H1 (cell line): ENCODE data around the gene DERL3. TPM values are rescaled to one million over a fixed set of nuclear protein-coding genes. Genes with fewer than 3 reads are reported as not detected.

Experiments used
- CTCF ChIA-PET: fragments of 300-600 bp; sonication (Branson Sonifier 250); formaldehyde crosslinking; loops from one replicate; lab custom pipeline; 2021; ENCODE audit not compliant: partially characterized antibody; lab: Charles Lee
- POLR2A ChIA-PET: fragments of 300-600 bp; sonication (Branson Sonifier 250); formaldehyde crosslinking; loops from one replicate; lab custom pipeline; 2021; ENCODE audit warnings: inconsistent platforms; ENCODE audit not compliant: partially characterized antibody; lab: Charles Lee
- DNase-seq, 2 experiments: peaks; one replicate each; pipeline versions ENCODE4 v3.0.0 to v3.0.0-alpha.2; 2010 to 2022; ENCODE audit warnings: low spot score in 2 of 2, low read depth in 1 of 2, mixed read lengths in 1 of 2
- FAIRE-seq: peaks from 2 replicates; lab custom pipeline; 2011; peaks lifted over from hg19 to GRCh38; lab: Jason Lieb, UNC
- H2AFZ ChIP-seq: 2 replicates; pipeline ENCODE4 v1.8.1; 2012; ENCODE audit warnings: low read length, inconsistent platforms
- H2AK5ac ChIP-seq: 2 replicates; pipeline ENCODE4 v1.6.1; 2013; ENCODE audit warnings: low read depth, low read length
- H2BK120ac ChIP-seq: replicated peaks from 2 replicates; pipeline ENCODE3; 2013; ENCODE audit warnings: low read depth, low read length, inconsistent platforms
- H2BK12ac ChIP-seq: 2 replicates; pipeline ENCODE4 v1.6.1; 2013; ENCODE audit warnings: low read depth, low read length
- H2BK15ac ChIP-seq: 2 replicates; pipeline ENCODE4 v1.6.1; 2013; ENCODE audit warnings: low read length
- H2BK20ac ChIP-seq: 2 replicates; pipeline ENCODE4 v1.6.1; 2013; ENCODE audit warnings: low read length
- H2BK5ac ChIP-seq: 2 replicates; pipeline ENCODE4 v1.6.1; 2013; ENCODE audit warnings: low read depth, low read length
- H3K14ac ChIP-seq: 2 replicates; pipeline ENCODE4 v1.6.1; 2013; ENCODE audit warnings: inconsistent platforms; ENCODE audit not compliant: insufficient read length
- H3K18ac ChIP-seq: 2 replicates; pipeline ENCODE4 v1.6.1; 2013; ENCODE audit warnings: low read length; ENCODE audit errors: extremely low read depth
- H3K23ac ChIP-seq: 2 replicates; pipeline ENCODE4 v1.6.1; 2013; ENCODE audit warnings: inconsistent platforms; ENCODE audit not compliant: insufficient read length
- H3K23me2 ChIP-seq: 2 replicates; pipeline ENCODE4 v1.6.1; 2013; ENCODE audit warnings: low read depth, low read length
- H3K27ac ChIP-seq: 2 replicates; pipeline ENCODE4 v1.6.1; 2011; ENCODE audit warnings: low read depth, low read length, inconsistent platforms
- H3K27me3 ChIP-seq, 4 experiments: replicated peaks in 1 of 4; 1 replicate in 1 of 4; 2 replicates in 3 of 4; pipeline versions ENCODE4 v1.6.1 to v1.8.1; 2011 to 2013; ENCODE audit warnings: low read length in 3 of 4, mild to moderate bottlenecking in 3 of 4, inconsistent platforms in 2 of 4, mixed read lengths in 2 of 4, moderate library complexity in 1 of 4; ENCODE audit not compliant: control insufficient read depth in 3 of 4, insufficient read depth in 3 of 4; ENCODE audit errors: extremely low read depth in 1 of 4
- H3K36me3 ChIP-seq, 4 experiments: 2 replicates each; pipeline versions ENCODE4 v1.6.1 to v1.8.1; 2011 to 2013; ENCODE audit warnings: mild to moderate bottlenecking in 4 of 4, low read length in 3 of 4, moderate library complexity in 2 of 4, control low read depth in 1 of 4, inconsistent platforms in 1 of 4; ENCODE audit not compliant: insufficient read depth in 4 of 4, control insufficient read depth in 2 of 4
- H3K4ac ChIP-seq: replicated peaks from 2 replicates; pipeline ENCODE3; 2013; ENCODE audit warnings: low read length, low read depth, mixed read lengths, inconsistent platforms; ENCODE audit not compliant: insufficient read length
- H3K4me1 ChIP-seq, 4 experiments: replicated peaks in 1 of 4; 1 replicate in 1 of 4; 2 replicates in 3 of 4; pipeline versions ENCODE4 v1.6.1 to v1.8.1; 2011 to 2013; ENCODE audit warnings: low read length in 3 of 4, inconsistent platforms in 2 of 4, mixed read lengths in 1 of 4; ENCODE audit not compliant: insufficient read depth in 4 of 4, control insufficient read depth in 3 of 4
- H3K4me2 ChIP-seq, 2 experiments: 2 replicates each; pipeline versions ENCODE4 v1.6.1 to v1.8.1; 2011 to 2013; ENCODE audit warnings: low read depth in 2 of 2, low read length in 2 of 2, control low read depth in 1 of 2, inconsistent platforms in 1 of 2, mild to moderate bottlenecking in 1 of 2; ENCODE audit not compliant: insufficient read depth in 1 of 2
- H3K4me3 ChIP-seq, 4 experiments: fragments of 200-600, 300-600 bp in 1 of 4; sonication (generic), shearing (Covaris generic), sonication (Bioruptor Twin) in 1 of 4; 2 replicates each; pipeline versions ENCODE4 v1.5.1 to v1.8.1; 2011 to 2016; ENCODE audit warnings: low read length in 4 of 4, low read depth in 3 of 4, control low read depth in 2 of 4, inconsistent platforms in 2 of 4, mild to moderate bottlenecking in 2 of 4, mixed read lengths in 1 of 4, moderate library complexity in 1 of 4; ENCODE audit not compliant: insufficient read depth in 2 of 4; ENCODE audit errors: extremely low read depth in 1 of 4
- H3K56ac ChIP-seq: replicated peaks from 2 replicates; pipeline ENCODE3; 2013; ENCODE audit warnings: low read depth, mild to moderate bottlenecking, mixed read lengths, low read length, inconsistent platforms; ENCODE audit not compliant: insufficient read length
- H3K79me1 ChIP-seq: 2 replicates; pipeline ENCODE4 v1.6.1; 2013; ENCODE audit warnings: low read depth, low read length, control low read depth
- H3K79me2 ChIP-seq, 2 experiments: 2 replicates each; pipeline versions ENCODE4 v1.6.1 to v1.8.1; 2012 to 2013; ENCODE audit warnings: low read length in 2 of 2, mild to moderate bottlenecking in 2 of 2, inconsistent platforms in 1 of 2; ENCODE audit not compliant: insufficient read depth in 2 of 2, control insufficient read depth in 1 of 2
- H3K9ac ChIP-seq, 4 experiments: replicated peaks in 1 of 4; 1 replicate in 1 of 4; 2 replicates in 3 of 4; pipeline versions ENCODE4 v1.6.1 to v1.8.1; 2011 to 2013; ENCODE audit warnings: low read depth in 3 of 4, low read length in 3 of 4, control low read depth in 2 of 4, mild to moderate bottlenecking in 2 of 4, moderate library complexity in 2 of 4, inconsistent platforms in 1 of 4; ENCODE audit errors: extremely low read depth in 1 of 4
- H3K9me3 ChIP-seq, 2 experiments: 2 replicates each; pipeline versions ENCODE4 v1.6.1 to v1.8.1; 2012 to 2013; ENCODE audit warnings: mild to moderate bottlenecking in 2 of 2, moderate library complexity in 2 of 2, control low read depth in 1 of 2, inconsistent platforms in 1 of 2, low read depth in 1 of 2, low read length in 1 of 2, mixed read lengths in 1 of 2; ENCODE audit not compliant: insufficient read depth in 2 of 2
- H4K20me1 ChIP-seq, 2 experiments: replicated peaks in 1 of 2; 2 replicates each; pipeline versions ENCODE3 to v1.8.1; 2011 to 2013; ENCODE audit warnings: inconsistent platforms in 2 of 2, low read length in 2 of 2, mild to moderate bottlenecking in 1 of 2; ENCODE audit not compliant: insufficient read depth in 2 of 2, control insufficient read depth in 1 of 2
- H4K5ac ChIP-seq: 2 replicates; pipeline ENCODE4 v1.6.1; 2013; ENCODE audit warnings: low read length, low read depth, mixed read lengths, inconsistent platforms; ENCODE audit not compliant: insufficient read length
- H4K8ac ChIP-seq: 2 replicates; pipeline ENCODE4 v1.8.0; 2013; ENCODE audit warnings: mild to moderate bottlenecking, moderate library complexity, low read length, inconsistent platforms; ENCODE audit not compliant: insufficient read depth; ENCODE audit errors: extremely low read depth
- H4K91ac ChIP-seq: replicated peaks from 2 replicates; pipeline ENCODE3; 2013; ENCODE audit warnings: low read length, mixed read lengths, inconsistent platforms; ENCODE audit not compliant: insufficient read length
- KDM5A ChIP-seq: fragments of 200-600 bp; IDR thresholded peaks from 2 replicates; pipeline ENCODE4 v1.7.1; 2012; ENCODE audit warnings: mild to moderate bottlenecking, low read length, inconsistent platforms, mixed read lengths
- WGBS, 2 experiments: shearing (Covaris generic) in 1 of 2; methylation state at CpG; one replicate each; pipeline versions ENCODE4 v1.1.6 to v1.1.7; 2013 to 2015; ENCODE audit warnings: low lambda C conversion rate in 2 of 2, mixed read lengths in 2 of 2, inconsistent platforms in 1 of 2, low coverage in 1 of 2, missing lambda C conversion rate in 1 of 2; ENCODE audit not compliant: insufficient replicate concordance in 2 of 2, insufficient coverage in 1 of 2, insufficient read length in 1 of 2; ENCODE audit errors: extremely low coverage in 1 of 2, missing lambda C conversion rate in 1 of 2; 5-methylcytosine and 5-hydroxymethylcytosine counted together
- polyA plus RNA-seq, 7 experiments: library from polyadenylated mRNA; depleted of rRNA in 3 of 7; stranded (reverse) in 5 of 7; unstranded in 2 of 7; fragments of >200 nt in 5 of 7; fragments of 200-250 nt in 2 of 7; gene quantifications; 1 replicate in 5 of 7; 2 replicates in 1 of 7; 4 replicates in 1 of 7; pipeline versions ENCODE4 v1.2.1 to v1.2.3, GENCODE V29; 2011 to 2013; ENCODE audit warnings: missing spikeins in 2 of 7, mixed read lengths in 2 of 7
- total RNA-seq: library from RNA; stranded (reverse); fragmentation: NEBNext Ultra II Directional; extraction: Animal tissue kit (Norgen Biotek cat#: 25700); gene quantifications from 2 replicates; pipeline ENCODE4 v1.2.1, GENCODE V29; 2021

Gene DERL3
- total and polyA plus RNA-seq, 2 of the 8 experiments (the other 6 are each of a cell fraction or from before 2014, with no cell fraction given), result 8.7 to 19.5 TPM

DNA sequence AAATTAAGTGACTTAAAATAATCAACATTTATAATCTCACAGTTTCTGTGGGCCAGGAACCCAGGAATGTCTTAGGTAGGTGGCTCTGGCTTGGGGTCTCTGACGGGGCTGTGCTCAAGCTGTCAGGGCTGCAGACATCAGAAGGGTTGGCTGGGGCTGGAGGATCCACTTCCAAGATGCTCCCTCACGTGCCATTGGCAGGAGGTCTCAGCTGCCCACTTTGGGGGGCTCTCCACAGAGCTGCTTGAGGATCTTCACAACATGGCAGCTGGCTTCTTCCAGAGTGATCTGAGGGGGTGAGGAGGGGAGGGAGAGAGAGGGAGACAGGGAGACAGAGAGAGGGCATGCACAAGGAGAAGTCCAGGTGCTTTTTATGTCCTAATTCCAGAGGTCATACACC is 37.0 kb upstream of the DERL3 start:
- Histone ChIP-seq H3K23ac (no peak overlapping the region), H2BK20ac (no peak overlapping the region), H4K8ac (no peak overlapping the region), H3K9me3 (no peaks in the 10 kb centered on the region), H3K9ac (no peak overlapping the region), H2BK120ac (no peak overlapping the region), H2BK15ac (no peak overlapping the region), H3K4me3 (no peak overlapping the region), H4K91ac (no peak overlapping the region), H3K27me3 (no peaks in the 10 kb centered on the region), H3K4me1 (no peaks in the 10 kb centered on the region), H4K20me1 (no peaks in the 10 kb centered on the region), H2AK5ac (no peak overlapping the region), H3K18ac (no peak overlapping the region), H3K27ac (no peak overlapping the region), H3K56ac (no peak overlapping the region), H4K5ac (no peak overlapping the region), H3K4me2 (no peak overlapping the region), H3K36me3 (no peaks in the 10 kb centered on the region; a peak in 2 of 8 replicates), H3K79me1 (no peaks in the 10 kb centered on the region), H3K14ac (no peak overlapping the region), H2BK5ac (no peak overlapping the region), H2AFZ (no peak overlapping the region), H3K23me2 (no peaks in the 10 kb centered on the region), H3K79me2 (no peaks in the 10 kb centered on the region), H2BK12ac (no peak overlapping the region), H3K4ac (no peak overlapping the region)
- ChIA-PET CTCF (interaction anchor here (0.9 to 2.0 kb wide), 3 partner anchors 11 to 26 kb away, joined by 3 to 6 read pairs (median 3); no protein-coding TSS in a partner anchor), POLR2A (interaction anchor here (1.5 to 1.7 kb wide), 2 partner anchors 18 to 19 kb away, joined by 3 read pairs; partner anchors contain the start of genes MIF and SLC2A11)
- no peak for DNase-seq
- FAIRE-seq, result no peak
- WGBS, 2 experiments, result 88% methylated on average over 2 of the region's 2 CpGs; no CpG with 5 or more reads in 1 of the 2 experiments
- TF ChIP-seq KDM5A, result no peak
